Measurements from ENCODE around the gene SAP30BP.

The SAP30BP gene

GRCh38 chr17:75743625-75744206 lies 76.6 kb downstream of the SAP30BP start:
- no peak for DNase-seq

GRCh38 chr17:75748706-75749105 lies 81.6 kb downstream of the SAP30BP start:
- DNase-seq: no peak

GRCh38 chr17:75749545-75750389 lies 82.6 kb downstream of the SAP30BP start:
- peak; percentile 35 for DNase-seq

- DNase-seq: no peak
These were observed 83.7 kb downstream of the SAP30BP start for GRCh38 chr17:75750661-75751423.

- no peak for DNase-seq
These were observed 84.7 kb downstream of the SAP30BP start for GRCh38 chr17:75751676-75752404.

GRCh38 chr17:75752405-75752709 lies 85.2 kb downstream of the SAP30BP start:
- no peak for DNase-seq

GRCh38 chr17:75752802-75753513 lies 85.8 kb downstream of the SAP30BP start:
- DNase-seq: no peak

GRCh38 chr17:75753514-75754377 lies 86.6 kb downstream of the SAP30BP start:
- peak; percentile 25 for DNase-seq

- no peak for DNase-seq
These were observed 87.5 kb downstream of the SAP30BP start for GRCh38 chr17:75754378-75755204.

GRCh38 chr17:75755205-75755901 lies 88.2 kb downstream of the SAP30BP start:
- DNase-seq: no peak

GRCh38 chr17:75755990-75756389 lies 88.9 kb downstream of the SAP30BP start:
- no peak for DNase-seq

- DNase-seq: no peak
These were observed 89.4 kb downstream of the SAP30BP start for GRCh38 chr17:75756451-75757085.

- no peak for DNase-seq
These were observed 90.0 kb downstream of the SAP30BP start for GRCh38 chr17:75757086-75757681.
